Activated T-helper 2 cell treated with anti-CD3 and anti-CD28 coated beads, Interferon-gamma antibody, Interleukin-2, Interleukin-4, amounts not matched to agents 10 μg/mL and 5 μg/mL and 100 μg/mL, durations not matched to agents 14 hours and 24 hours and 36 hours (primary cell): ENCODE results near the gene GATA3. TPM values are rescaled to one million over a fixed set of nuclear protein-coding genes. Genes with fewer than 3 reads are reported as not detected.

Experiments
- DNase-seq: peaks from one replicate; pipeline ENCODE4 v3.0.0; 2021; ENCODE audit warnings: low spot score
- H3K27ac Mint-ChIP-seq: one replicate; pipeline ENCODE4 v1.8.0; 2021; ENCODE audit warnings: mixed read lengths
- H3K27me3 Mint-ChIP-seq: one replicate; pipeline ENCODE4 v1.8.0; 2021; ENCODE audit warnings: low read depth, mixed read lengths
- H3K36me3 Mint-ChIP-seq: one replicate; pipeline ENCODE4 v1.8.0; 2021; ENCODE audit warnings: low read depth, mixed read lengths
- H3K4me1 Mint-ChIP-seq: one replicate; pipeline ENCODE4 v1.8.0; 2021; ENCODE audit warnings: low read depth, mixed read lengths
- H3K4me3 Mint-ChIP-seq: one replicate; pipeline ENCODE4 v1.8.0; 2021; ENCODE audit warnings: low read depth, mild to moderate bottlenecking, moderate library complexity, mixed read lengths
- H3K9me3 Mint-ChIP-seq: one replicate; pipeline ENCODE4 v1.8.0; 2021; ENCODE audit warnings: mixed read lengths
- intact Hi-C: fragments of 100-400 bp; cut with micrococcal nuclease; formaldehyde crosslinking; loops from one replicate; pipeline ENCODE4 v1.15.1; 2023
- total RNA-seq: library from RNA; stranded (reverse); gene quantifications from 2 replicates; pipeline ENCODE4 v1.2.3, GENCODE V29; 2022

The GATA3 gene
- total RNA-seq, 1 donor from 2014 or later, result 293 TPM

DNA sequence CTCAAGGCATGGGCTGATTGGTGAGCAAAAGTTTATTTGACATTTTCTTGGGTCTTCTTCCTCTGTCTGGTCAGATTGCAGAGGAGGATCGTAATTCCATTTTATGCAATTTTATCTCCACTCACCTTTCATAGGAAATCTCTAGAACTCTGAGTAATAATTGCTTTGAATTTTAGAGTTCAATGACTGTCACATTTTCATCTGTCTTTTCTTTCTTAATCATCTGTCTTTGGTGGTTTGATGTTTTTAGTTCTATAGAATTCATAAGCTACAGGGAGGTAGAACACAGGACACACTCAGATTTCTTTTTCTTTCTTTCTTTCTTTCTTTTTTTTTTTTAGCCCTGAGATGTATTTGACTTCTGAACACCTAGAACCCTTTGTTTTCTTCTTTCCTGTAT, 11.6 kb downstream of the GATA3 start:
- H3K27ac Mint-ChIP-seq, result peak overlapping the region; percentile 94
- intact Hi-C loops, result loop anchor here (1.0 to 5.0 kb wide), 3 partner anchors 67 to 1026 kb away; no protein-coding TSS in a partner anchor
- no peak for DNase-seq

DNA sequence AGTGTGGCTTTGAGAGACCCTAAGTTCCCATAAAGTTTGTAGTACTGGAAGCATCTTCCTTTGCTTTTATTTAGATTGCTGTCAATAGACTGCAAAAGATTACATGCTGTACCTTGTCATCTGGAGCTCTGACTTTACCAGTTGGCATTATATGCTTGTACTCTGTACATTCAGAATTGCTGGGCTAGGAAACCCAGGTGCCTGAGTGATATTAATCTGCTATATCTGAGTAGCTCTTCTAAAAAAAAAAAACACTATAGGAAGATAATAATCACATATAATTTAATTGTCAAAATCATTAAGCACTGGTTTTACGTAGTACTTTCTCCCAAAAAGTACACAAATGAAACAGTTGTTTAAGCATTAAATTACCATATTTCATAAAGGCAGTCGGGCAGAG, 12.3 kb downstream of the GATA3 start:
- no peak for DNase-seq

More for the DNA sequence above, 11.6 kb downstream of the GATA3 start:
- Mint-ChIP-seq H3K36me3 (peaks cover 98% of the 10 kb centered on the region), H3K4me3 (peak overlapping the region; percentile 92), H3K9me3 (no peaks in the 10 kb centered on the region), H3K27me3 (no peaks in the 10 kb centered on the region), H3K4me1 (peaks cover 90% of the 10 kb centered on the region)

DNA sequence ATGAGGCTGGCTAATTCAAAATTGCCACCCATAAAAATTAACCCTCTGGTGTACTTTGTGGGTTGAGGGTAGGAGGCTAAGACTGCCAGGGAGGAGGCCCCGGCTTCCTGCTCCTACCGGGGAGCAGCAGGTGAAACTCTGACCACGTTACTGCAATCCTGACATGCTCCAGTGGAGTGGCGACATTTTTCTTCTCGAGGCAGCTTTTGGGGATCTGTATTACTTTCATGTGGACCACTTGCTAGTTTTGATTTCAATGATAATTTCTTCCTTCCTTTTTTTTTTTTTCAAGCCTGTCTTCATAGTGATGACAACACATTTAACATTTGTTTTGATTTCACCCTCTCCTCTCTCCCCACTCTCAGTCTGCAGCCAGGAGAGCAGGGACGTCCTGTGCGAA, 14.6 kb downstream of the GATA3 start:
- Mint-ChIP-seq H3K27ac (peak overlapping the region; percentile 88), H3K9me3 (no peaks in the 10 kb centered on the region), H3K4me3 (peak overlapping the region; percentile 56), H3K4me1 (peaks cover 89% of the 10 kb centered on the region), H3K36me3 (peaks cover 96% of the 10 kb centered on the region), H3K27me3 (no peaks in the 10 kb centered on the region)
- DNase-seq, result no peak
- intact Hi-C loops, result loop anchor here (5.0 kb wide), 2 partner anchors 948 to 1023 kb away; no protein-coding TSS in a partner anchor

More for the DNA sequence above, 12.3 kb downstream of the GATA3 start:
- intact Hi-C loops, result loop anchor here (1.0 to 5.0 kb wide), 3 partner anchors 67 to 1026 kb away; no protein-coding TSS in a partner anchor
- Mint-ChIP-seq H3K27me3 (no peaks in the 10 kb centered on the region), H3K4me3 (peak overlapping the region; percentile 92), H3K27ac (peak overlapping the region; percentile 94), H3K36me3 (peaks cover 98% of the 10 kb centered on the region), H3K9me3 (no peaks in the 10 kb centered on the region), H3K4me1 (peaks cover 91% of the 10 kb centered on the region)

DNA sequence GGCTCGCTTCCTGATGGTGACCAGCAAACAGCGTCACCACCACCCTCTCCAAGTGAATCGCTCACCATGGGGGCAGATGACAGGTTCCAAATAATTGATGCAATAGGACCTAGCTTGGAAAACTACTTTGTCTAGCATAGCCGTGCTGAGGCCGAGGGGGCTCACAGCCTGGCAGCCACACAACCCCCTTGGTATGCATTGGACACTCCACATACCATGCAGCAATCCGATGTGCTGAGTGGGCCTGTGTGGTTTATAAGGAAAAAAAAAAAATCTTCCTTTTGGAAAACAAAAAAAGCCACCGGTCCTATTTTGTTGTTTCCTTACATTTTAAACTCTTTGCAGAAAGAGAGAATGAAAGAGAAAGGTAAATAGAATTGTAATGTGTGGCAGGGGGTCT, 15.1 kb downstream of the GATA3 start:
- no peaks in the 10 kb centered on the region for H3K27me3 Mint-ChIP-seq
- intact Hi-C loops, result loop anchor here (2.0 to 5.0 kb wide), 3 partner anchors 61 to 1023 kb away; no protein-coding TSS in a partner anchor
- peaks cover 87% of the 10 kb centered on the region for H3K4me1 Mint-ChIP-seq
- H3K9me3 Mint-ChIP-seq, result no peaks in the 10 kb centered on the region
- H3K27ac Mint-ChIP-seq, result peak overlapping the region; percentile 88
- DNase-seq, result no peak
- peaks cover 96% of the 10 kb centered on the region for H3K36me3 Mint-ChIP-seq
- peak overlapping the region; percentile 66 for H3K4me3 Mint-ChIP-seq

DNA sequence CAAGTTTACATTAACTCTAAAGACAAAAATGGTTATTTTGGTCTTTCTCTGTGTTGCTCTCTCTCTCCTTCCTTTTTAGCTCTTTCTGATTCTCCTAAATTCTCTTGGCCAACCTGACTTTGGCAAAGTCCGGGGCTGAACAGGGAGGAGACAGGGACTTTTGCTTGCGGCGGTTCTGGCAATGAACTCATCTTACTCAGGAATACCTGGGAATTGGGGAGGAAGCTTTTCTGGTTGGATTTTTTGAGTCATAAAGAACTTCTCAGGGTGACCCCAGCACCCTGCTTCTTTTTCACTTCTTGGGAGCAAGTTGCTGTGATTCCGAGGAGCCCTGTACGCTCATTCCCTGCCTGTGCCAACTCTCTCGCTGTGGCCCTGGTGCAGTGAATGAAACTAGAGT, 16.0 kb downstream of the GATA3 start:
- peak overlapping the region; percentile 66 for H3K4me3 Mint-ChIP-seq
- H3K27ac Mint-ChIP-seq, result peak overlapping the region; percentile 88
- no peak for DNase-seq
- no peaks in the 10 kb centered on the region for H3K9me3 Mint-ChIP-seq
- H3K4me1 Mint-ChIP-seq, result peaks cover 87% of the 10 kb centered on the region
- no peaks in the 10 kb centered on the region for H3K27me3 Mint-ChIP-seq
- intact Hi-C loops, result loop anchor here (2.0 kb wide), 1 partner anchor 60 kb away; no protein-coding TSS in a partner anchor
- peaks cover 97% of the 10 kb centered on the region for H3K36me3 Mint-ChIP-seq

DNA sequence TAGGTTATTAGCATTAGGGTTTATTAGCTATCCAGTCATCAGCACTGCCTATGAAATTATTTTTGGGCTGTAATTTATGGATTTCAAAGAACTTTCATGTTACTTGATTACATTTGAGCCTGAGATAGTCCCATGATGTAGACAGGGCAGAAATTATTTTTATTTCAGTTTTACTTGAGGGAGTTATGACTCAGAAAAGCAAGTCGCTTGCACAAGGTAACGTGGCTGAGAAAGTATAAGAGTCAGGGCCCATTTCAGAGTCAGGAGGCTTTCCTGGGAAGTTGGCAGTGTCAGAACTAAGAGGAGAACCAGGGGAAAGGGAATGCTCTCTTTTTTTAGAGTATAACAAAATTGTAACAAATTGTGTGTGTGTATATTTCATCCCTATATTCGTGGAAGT, 16.5 kb downstream of the GATA3 start:
- peak overlapping the region; percentile 88 for H3K27ac Mint-ChIP-seq

DNA sequence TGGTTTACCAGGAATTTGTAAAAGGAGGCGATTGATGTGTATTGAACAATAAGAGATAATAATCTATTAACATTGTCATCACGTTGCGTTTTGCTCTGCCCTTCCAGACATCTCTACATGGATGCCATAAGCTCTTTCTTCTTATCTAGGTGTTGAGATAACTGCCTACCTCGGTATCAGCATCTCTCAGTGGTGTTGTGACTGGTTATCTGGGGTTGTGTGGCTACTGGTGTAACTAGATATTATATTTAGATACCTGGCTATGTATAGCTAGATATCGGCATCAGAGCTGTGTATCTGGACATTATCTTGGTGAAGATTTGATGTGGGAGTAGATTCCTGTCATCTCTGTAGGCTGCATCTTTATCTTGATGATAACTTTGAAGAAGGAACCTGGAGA, 17.2 kb downstream of the GATA3 start:
- no peak for DNase-seq
- Mint-ChIP-seq H3K4me1 (peaks cover 83% of the 10 kb centered on the region), H3K4me3 (peak overlapping the region; percentile 53), H3K27me3 (no peaks in the 10 kb centered on the region), H3K27ac (peak overlapping the region; percentile 88), H3K9me3 (no peaks in the 10 kb centered on the region), H3K36me3 (peaks cover 93% of the 10 kb centered on the region)
- intact Hi-C loops, result loop anchor here (2.0 kb wide), 1 partner anchor 59 kb away; no protein-coding TSS in a partner anchor

More for the DNA sequence above, 16.5 kb downstream of the GATA3 start:
- Mint-ChIP-seq H3K4me3 (peak overlapping the region; percentile 66), H3K27me3 (no peaks in the 10 kb centered on the region), H3K4me1 (peaks cover 86% of the 10 kb centered on the region), H3K36me3 (peaks cover 97% of the 10 kb centered on the region), H3K9me3 (no peaks in the 10 kb centered on the region)
- intact Hi-C loops, result loop anchor here (2.0 kb wide), 1 partner anchor 60 kb away; no protein-coding TSS in a partner anchor
- no peak for DNase-seq

DNA sequence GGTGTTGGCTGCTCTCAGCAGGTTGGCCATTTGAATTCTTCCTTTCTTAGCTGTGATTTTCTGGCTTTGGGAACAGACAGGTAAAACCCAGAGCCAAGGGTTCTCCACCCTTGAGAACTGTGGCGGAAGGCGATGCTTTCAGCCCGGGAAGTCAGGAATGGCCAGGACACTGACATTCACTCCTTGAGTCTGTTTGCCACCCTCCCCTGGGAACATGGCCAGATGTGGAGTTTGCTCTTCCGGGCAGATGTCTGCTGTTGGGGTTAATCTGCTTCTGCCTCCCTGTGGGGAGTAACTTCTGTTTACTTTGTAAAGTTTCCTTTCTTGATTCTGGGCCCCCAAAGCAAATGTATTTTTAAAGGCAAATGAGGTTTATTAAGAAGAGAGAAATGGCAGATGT, 17.7 kb downstream of the GATA3 start:
- intact Hi-C loops, result no loop called here
- H3K4me1 Mint-ChIP-seq, result peaks cover 81% of the 10 kb centered on the region
- peak overlapping the region; percentile 88 for H3K27ac Mint-ChIP-seq
- no peaks in the 10 kb centered on the region for H3K27me3 Mint-ChIP-seq
- H3K9me3 Mint-ChIP-seq, result no peaks in the 10 kb centered on the region
- no peak for DNase-seq
- H3K4me3 Mint-ChIP-seq, result no peak overlapping the region
- peaks cover 92% of the 10 kb centered on the region for H3K36me3 Mint-ChIP-seq

DNA sequence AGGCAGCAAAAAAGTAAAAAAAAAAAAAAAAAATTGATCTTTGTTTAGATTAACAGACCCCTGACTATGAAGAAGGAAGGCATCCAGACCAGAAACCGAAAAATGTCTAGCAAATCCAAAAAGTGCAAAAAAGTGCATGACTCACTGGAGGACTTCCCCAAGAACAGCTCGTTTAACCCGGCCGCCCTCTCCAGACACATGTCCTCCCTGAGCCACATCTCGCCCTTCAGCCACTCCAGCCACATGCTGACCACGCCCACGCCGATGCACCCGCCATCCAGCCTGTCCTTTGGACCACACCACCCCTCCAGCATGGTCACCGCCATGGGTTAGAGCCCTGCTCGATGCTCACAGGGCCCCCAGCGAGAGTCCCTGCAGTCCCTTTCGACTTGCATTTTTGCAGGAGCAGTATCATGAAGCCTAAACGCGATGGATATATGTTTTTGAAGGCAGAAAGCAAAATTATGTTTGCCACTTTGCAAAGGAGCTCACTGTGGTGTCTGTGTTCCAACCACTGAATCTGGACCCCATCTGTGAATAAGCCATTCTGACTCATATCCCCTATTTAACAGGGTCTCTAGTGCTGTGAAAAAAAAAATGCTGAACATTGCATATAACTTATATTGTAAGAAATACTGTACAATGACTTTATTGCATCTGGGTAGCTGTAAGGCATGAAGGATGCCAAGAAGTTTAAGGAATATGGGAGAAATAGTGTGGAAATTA, 19.4 kb downstream of the GATA3 start:
- H3K27ac Mint-ChIP-seq, result peak overlapping the region; percentile 83
- H3K4me1 Mint-ChIP-seq, result peaks cover 70% of the 10 kb centered on the region
- no peak overlapping the region for H3K4me3 Mint-ChIP-seq
- no peak for DNase-seq
- H3K36me3 Mint-ChIP-seq, result peaks cover 83% of the 10 kb centered on the region
- no peaks in the 10 kb centered on the region for H3K27me3 Mint-ChIP-seq
- intact Hi-C loops, result no loop called here
- no peaks in the 10 kb centered on the region for H3K9me3 Mint-ChIP-seq

DNA sequence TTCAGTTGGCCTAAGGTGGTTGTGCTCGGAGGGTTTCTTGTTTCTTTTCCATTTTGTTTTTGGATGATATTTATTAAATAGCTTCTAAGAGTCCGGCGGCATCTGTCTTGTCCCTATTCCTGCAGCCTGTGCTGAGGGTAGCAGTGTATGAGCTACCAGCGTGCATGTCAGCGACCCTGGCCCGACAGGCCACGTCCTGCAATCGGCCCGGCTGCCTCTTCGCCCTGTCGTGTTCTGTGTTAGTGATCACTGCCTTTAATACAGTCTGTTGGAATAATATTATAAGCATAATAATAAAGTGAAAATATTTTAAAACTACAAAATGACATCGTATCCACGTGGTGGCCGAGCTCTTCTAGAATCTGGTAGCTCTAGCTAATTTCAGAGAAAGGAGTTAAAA, 20.4 kb downstream of the GATA3 start:
- H3K27ac Mint-ChIP-seq, result peak overlapping the region; percentile 60
- H3K4me1 Mint-ChIP-seq, result peaks cover 63% of the 10 kb centered on the region
- H3K4me3 Mint-ChIP-seq, result no peak overlapping the region
- no peaks in the 10 kb centered on the region for H3K27me3 Mint-ChIP-seq
- H3K36me3 Mint-ChIP-seq, result peaks cover 82% of the 10 kb centered on the region
- DNase-seq, result no peak
- intact Hi-C loops, result no loop called here
- H3K9me3 Mint-ChIP-seq, result no peaks in the 10 kb centered on the region

DNA sequence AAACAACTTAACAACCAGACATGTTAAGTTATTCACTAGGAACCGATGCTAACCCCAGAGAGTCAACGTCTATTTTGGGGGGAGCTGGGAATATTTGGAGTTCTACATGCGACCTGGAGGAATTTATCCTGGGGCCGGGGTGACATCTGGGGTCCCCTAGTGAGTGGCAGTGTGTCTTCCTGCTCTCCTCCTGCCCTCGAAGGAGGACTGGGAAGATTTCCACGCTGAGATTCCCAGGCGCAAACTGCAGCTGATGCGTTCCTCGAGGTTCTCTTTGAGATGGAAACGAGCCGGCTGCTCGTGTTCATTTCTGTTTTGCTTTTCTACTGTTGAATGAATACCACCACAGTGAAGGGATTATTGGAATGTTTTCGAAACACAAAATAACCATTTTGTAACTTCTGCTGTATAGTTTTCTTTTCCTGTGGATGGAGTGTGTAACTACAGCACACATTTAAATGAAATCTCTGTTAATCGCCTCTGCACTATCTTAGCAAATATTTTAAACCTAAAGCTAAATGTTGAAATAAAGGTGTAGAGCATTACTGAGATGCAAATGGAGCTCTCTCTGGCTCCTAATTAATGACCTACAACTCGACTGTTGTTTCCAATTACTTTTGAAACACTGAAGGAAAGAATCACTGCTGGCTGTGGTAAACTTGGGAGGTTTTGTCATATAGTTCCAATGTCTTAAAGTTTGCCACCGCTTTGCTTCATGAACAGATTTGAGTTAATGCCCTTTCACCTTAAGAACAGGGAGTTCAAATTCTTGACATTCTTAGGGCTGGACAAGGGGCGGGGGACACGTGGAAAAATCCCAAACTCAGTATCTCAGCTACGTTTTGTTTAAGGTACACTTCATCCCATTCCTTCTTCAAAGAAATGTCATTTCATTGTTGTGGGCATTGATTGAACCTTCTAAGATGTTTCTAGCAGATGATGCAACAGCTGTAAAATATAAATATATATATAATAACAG, 21.1 kb downstream of the GATA3 start:
- H3K9me3 Mint-ChIP-seq, result no peaks in the 10 kb centered on the region
- H3K36me3 Mint-ChIP-seq, result peaks cover 77% of the 10 kb centered on the region
- H3K27me3 Mint-ChIP-seq, result no peaks in the 10 kb centered on the region
- intact Hi-C loops, result no loop called here
- peaks cover 57% of the 10 kb centered on the region for H3K4me1 Mint-ChIP-seq
- H3K4me3 Mint-ChIP-seq, result no peak overlapping the region
- DNase-seq, result no peak
- H3K27ac Mint-ChIP-seq, result peak overlapping the region; percentile 72

DNA sequence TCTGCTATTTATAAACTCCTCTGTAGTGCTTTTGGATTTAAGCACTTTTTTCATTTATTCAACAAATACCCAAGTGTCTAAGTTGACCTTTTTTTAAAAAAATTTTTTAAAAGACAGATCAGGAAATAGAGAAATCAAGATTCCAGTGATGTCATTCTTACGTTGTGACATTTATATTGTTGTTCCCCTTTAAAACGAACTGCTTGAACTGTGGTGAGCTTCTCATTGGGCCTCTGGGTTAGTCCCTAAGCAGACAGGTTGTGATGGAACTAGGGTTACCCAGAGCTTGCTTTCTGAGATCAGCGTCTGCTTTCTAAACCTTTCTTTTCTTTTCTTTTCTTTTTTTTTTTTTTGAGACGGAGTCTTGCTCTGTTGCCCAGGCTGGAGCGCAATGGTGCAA, 22.4 kb downstream of the GATA3 start:
- no peaks in the 10 kb centered on the region for H3K9me3 Mint-ChIP-seq
- intact Hi-C loops, result no loop called here
- H3K36me3 Mint-ChIP-seq, result peaks cover 75% of the 10 kb centered on the region
- peak overlapping the region; percentile 42 for H3K27ac Mint-ChIP-seq
- peaks cover 44% of the 10 kb centered on the region for H3K4me1 Mint-ChIP-seq
- no peak overlapping the region for H3K4me3 Mint-ChIP-seq
- DNase-seq, result no peak
- no peaks in the 10 kb centered on the region for H3K27me3 Mint-ChIP-seq
